WTC11 (cell line): ENCODE data around the gene DCLRE1A. TPM values are rescaled to one million over a fixed set of nuclear protein-coding genes. Genes with fewer than 3 reads are reported as not detected.

Experiments
- ATAC-seq: fragments of 200-7000 bp; cut with Tn5 transposase; 2 replicates; pipeline ENCODE4 v1.10.0; 2021; ENCODE audit warnings: mild to moderate bottlenecking, moderate library complexity
- CTCF ChIA-PET: fragments of 300-600 bp; sonication (Branson Sonifier 250); formaldehyde crosslinking; loops from one replicate; lab custom pipeline; 2021; ENCODE audit warnings: antibody characterized with exemption; lab: Charles Lee
- POLR2A ChIA-PET: fragments of 350-600 bp; sonication (Branson Sonifier 250); formaldehyde crosslinking; loops from one replicate; lab custom pipeline; 2021; ENCODE audit warnings: antibody characterized with exemption; lab: Charles Lee
- DNase-seq: peaks from one replicate; pipeline ENCODE4 v3.0.0; 2021; ENCODE audit warnings: low spot score
- H3K27ac Mint-ChIP-seq: 2 replicates; pipeline ENCODE4 v1.8.0; 2021; ENCODE audit warnings: mixed read lengths
- H3K27me3 Mint-ChIP-seq: 2 replicates; pipeline ENCODE4 v1.8.0; 2021; ENCODE audit warnings: low read depth, mild to moderate bottlenecking, moderate library complexity, mixed read lengths
- H3K36me3 Mint-ChIP-seq: 2 replicates; pipeline ENCODE4 v1.8.0; 2021; ENCODE audit warnings: mixed read lengths
- H3K4me1 Mint-ChIP-seq: 2 replicates; pipeline ENCODE4 v1.8.0; 2022; ENCODE audit warnings: mixed read lengths
- H3K4me3 Mint-ChIP-seq: 2 replicates; pipeline ENCODE4 v1.8.0; 2021; ENCODE audit warnings: mild to moderate bottlenecking, moderate library complexity, mixed read lengths
- H3K9me3 Mint-ChIP-seq: 2 replicates; pipeline ENCODE4 v1.8.0; 2021; ENCODE audit warnings: mixed read lengths
- ATF1 ChIP-seq: sonication (generic); formaldehyde crosslinking; IDR thresholded peaks from 2 replicates; pipeline ENCODE4 v1.8.1; 2023; ENCODE audit warnings: mild to moderate bottlenecking, moderate library complexity, missing genetic modification reagents
- GABPB1 ChIP-seq: sonication (generic); formaldehyde crosslinking; IDR thresholded peaks from 2 replicates; pipeline ENCODE4 v1.8.1; 2023; ENCODE audit warnings: mild to moderate bottlenecking, missing genetic modification reagents
- GTF2I ChIP-seq: fragments of 250-450 bp; sonication (Bioruptor Pico); conservative IDR thresholded peaks from 2 replicates; pipeline ENCODE4 v1.4.0; 2021; ENCODE audit warnings: mild to moderate bottlenecking
- JUN ChIP-seq: sonication (generic); formaldehyde crosslinking; IDR thresholded peaks from 2 replicates; pipeline ENCODE4 v1.8.0; 2023; ENCODE audit warnings: mild to moderate bottlenecking, missing genetic modification reagents
- NFATC4 ChIP-seq: fragments of 250-450 bp; sonication (Bioruptor Pico); IDR thresholded peaks from 2 replicates; pipeline ENCODE4 v1.9.0; 2021; ENCODE audit warnings: mild to moderate bottlenecking
- NR2C2 ChIP-seq: sonication (generic); formaldehyde crosslinking; IDR thresholded peaks from 2 replicates; pipeline ENCODE4 v1.8.0; 2022; ENCODE audit warnings: mild to moderate bottlenecking, missing genetic modification reagents
- SMAD3 ChIP-seq: sonication (generic); formaldehyde crosslinking; IDR thresholded peaks from 2 replicates; pipeline ENCODE4 v1.8.0; 2022; ENCODE audit warnings: missing genetic modification reagents, mild to moderate bottlenecking, borderline replicate concordance
- SMAD4 ChIP-seq: sonication (generic); formaldehyde crosslinking; IDR thresholded peaks from 2 replicates; pipeline ENCODE4 v1.8.0; 2022; ENCODE audit warnings: mild to moderate bottlenecking, missing genetic modification reagents
- TP53 ChIP-seq: sonication (generic); formaldehyde crosslinking; IDR thresholded peaks from 2 replicates; pipeline ENCODE4 v1.8.1; 2023; ENCODE audit warnings: mild to moderate bottlenecking, missing genetic modification reagents
- ZNF138 ChIP-seq: sonication (generic); formaldehyde crosslinking; conservative IDR thresholded peaks from 2 replicates; pipeline ENCODE4 v1.8.1; 2022; ENCODE audit warnings: mild to moderate bottlenecking, moderate library complexity, missing genetic modification reagents
- ZNF219 ChIP-seq: sonication (generic); formaldehyde crosslinking; IDR thresholded peaks from 2 replicates; pipeline ENCODE4 v1.8.0; 2023; ENCODE audit warnings: missing genetic modification reagents, mild to moderate bottlenecking, borderline replicate concordance
- ZNF423 ChIP-seq: fragments of 250-450 bp; sonication (Bioruptor Pico); IDR thresholded peaks from 2 replicates; pipeline ENCODE4 v2.1.2; 2022; ENCODE audit warnings: mild to moderate bottlenecking, moderate library complexity
- total RNA-seq: library from RNA; stranded (reverse); gene quantifications from 3 replicates; pipeline ENCODE4 v1.2.3, GENCODE V29; 2021
- TF ChIP-seq, protein P1 (sequence below): sonication (generic); formaldehyde crosslinking; IDR thresholded peaks from 2 replicates; pipeline ENCODE4 v1.8.1; 2023; ENCODE audit warnings: mild to moderate bottlenecking, missing genetic modification reagents
- TF ChIP-seq, protein P2 (sequence below): sonication (generic); formaldehyde crosslinking; IDR thresholded peaks from 2 replicates; pipeline ENCODE4 v1.8.1; 2023; ENCODE audit warnings: mild to moderate bottlenecking, missing genetic modification reagents, borderline replicate concordance
- TF ChIP-seq, protein P3 (sequence below): sonication (generic); formaldehyde crosslinking; IDR thresholded peaks from 2 replicates; pipeline ENCODE4 v1.8.1; 2022; ENCODE audit warnings: mild to moderate bottlenecking, missing genetic modification reagents, moderate library complexity, borderline replicate concordance
- TF ChIP-seq, protein P4 (sequence below): fragments of 250-450 bp; sonication (Bioruptor Pico); IDR thresholded peaks from 2 replicates; pipeline ENCODE4 v1.9.0; 2021; ENCODE audit warnings: mild to moderate bottlenecking
- TF ChIP-seq, protein P5 (sequence below): fragments of 250-450 bp; sonication (Bioruptor Pico); IDR thresholded peaks from 2 replicates; pipeline ENCODE4 v1.9.0; 2021; ENCODE audit warnings: moderate library complexity, mild to moderate bottlenecking, inconsistent platforms, borderline replicate concordance

Gene DCLRE1A
- total RNA-seq, 1 experiment from 2014 or later, result 11.3 TPM

DNA sequence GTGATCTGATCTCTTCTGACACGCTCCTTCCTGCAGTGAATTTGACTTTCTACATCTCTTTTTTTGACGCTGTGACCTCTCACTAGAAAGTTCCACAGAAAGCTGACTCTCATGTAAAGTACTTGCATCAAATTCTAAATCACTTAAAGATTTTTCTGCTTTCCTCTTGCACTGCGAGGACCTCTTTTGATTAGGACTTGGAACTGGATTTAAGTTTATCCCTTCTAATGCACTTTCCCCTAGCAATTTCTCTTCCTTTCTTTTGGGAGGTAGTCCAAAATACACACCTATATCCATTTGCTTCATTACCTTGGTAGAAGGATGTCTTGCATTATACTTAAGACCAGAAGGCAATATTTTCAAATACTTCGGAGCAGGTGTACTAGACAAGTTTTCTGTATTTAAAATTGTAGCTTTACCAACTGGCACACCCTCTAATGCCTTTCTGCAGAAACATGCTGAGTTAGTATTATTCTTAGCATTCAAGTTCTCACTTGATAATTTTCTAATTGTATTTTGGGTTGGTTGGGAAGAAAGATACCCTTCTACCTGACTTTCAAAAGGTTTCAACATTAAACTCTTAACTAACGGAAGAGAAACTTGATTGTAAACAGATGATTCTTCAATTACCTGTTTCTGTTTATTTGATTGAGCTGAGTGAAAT is 4.6 kb downstream of the DCLRE1A start:
- no peak for DNase-seq
- ChIA-PET POLR2A (interaction anchor here (0.5 kb wide), 1 partner anchor 1393 kb away, joined by 4 read pairs; no protein-coding TSS in a partner anchor), CTCF (interaction anchor here (1.3 kb wide), 1 partner anchor 22 kb away, joined by 3 read pairs; no protein-coding TSS in a partner anchor)
- no peaks in the 10 kb centered on the region for H3K9me3 Mint-ChIP-seq
- TF ChIP-seq ATF1, result no peak
- TF ChIP-seq, protein P1, sequence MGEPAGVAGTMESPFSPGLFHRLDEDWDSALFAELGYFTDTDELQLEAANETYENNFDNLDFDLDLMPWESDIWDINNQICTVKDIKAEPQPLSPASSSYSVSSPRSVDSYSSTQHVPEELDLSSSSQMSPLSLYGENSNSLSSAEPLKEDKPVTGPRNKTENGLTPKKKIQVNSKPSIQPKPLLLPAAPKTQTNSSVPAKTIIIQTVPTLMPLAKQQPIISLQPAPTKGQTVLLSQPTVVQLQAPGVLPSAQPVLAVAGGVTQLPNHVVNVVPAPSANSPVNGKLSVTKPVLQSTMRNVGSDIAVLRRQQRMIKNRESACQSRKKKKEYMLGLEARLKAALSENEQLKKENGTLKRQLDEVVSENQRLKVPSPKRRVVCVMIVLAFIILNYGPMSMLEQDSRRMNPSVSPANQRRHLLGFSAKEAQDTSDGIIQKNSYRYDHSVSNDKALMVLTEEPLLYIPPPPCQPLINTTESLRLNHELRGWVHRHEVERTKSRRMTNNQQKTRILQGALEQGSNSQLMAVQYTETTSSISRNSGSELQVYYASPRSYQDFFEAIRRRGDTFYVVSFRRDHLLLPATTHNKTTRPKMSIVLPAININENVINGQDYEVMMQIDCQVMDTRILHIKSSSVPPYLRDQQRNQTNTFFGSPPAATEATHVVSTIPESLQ, result no peak
- TF ChIP-seq SMAD3 (CRISPR knock-in tag), result no peak
- TF ChIP-seq ZNF138, result no peak
- TF ChIP-seq ZNF423, result no peak
- no peak for TF ChIP-seq GABPB1 (CRISPR knock-in tag)
- TF ChIP-seq, protein P2, sequence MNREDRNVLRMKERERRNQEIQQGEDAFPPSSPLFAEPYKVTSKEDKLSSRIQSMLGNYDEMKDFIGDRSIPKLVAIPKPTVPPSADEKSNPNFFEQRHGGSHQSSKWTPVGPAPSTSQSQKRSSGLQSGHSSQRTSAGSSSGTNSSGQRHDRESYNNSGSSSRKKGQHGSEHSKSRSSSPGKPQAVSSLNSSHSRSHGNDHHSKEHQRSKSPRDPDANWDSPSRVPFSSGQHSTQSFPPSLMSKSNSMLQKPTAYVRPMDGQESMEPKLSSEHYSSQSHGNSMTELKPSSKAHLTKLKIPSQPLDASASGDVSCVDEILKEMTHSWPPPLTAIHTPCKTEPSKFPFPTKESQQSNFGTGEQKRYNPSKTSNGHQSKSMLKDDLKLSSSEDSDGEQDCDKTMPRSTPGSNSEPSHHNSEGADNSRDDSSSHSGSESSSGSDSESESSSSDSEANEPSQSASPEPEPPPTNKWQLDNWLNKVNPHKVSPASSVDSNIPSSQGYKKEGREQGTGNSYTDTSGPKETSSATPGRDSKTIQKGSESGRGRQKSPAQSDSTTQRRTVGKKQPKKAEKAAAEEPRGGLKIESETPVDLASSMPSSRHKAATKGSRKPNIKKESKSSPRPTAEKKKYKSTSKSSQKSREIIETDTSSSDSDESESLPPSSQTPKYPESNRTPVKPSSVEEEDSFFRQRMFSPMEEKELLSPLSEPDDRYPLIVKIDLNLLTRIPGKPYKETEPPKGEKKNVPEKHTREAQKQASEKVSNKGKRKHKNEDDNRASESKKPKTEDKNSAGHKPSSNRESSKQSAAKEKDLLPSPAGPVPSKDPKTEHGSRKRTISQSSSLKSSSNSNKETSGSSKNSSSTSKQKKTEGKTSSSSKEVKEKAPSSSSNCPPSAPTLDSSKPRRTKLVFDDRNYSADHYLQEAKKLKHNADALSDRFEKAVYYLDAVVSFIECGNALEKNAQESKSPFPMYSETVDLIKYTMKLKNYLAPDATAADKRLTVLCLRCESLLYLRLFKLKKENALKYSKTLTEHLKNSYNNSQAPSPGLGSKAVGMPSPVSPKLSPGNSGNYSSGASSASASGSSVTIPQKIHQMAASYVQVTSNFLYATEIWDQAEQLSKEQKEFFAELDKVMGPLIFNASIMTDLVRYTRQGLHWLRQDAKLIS (CRISPR knock-in tag), result no peak
- TF ChIP-seq ZNF219 (CRISPR knock-in tag), result no peak
- TF ChIP-seq JUN (CRISPR knock-in tag), result no peak
- TF ChIP-seq GTF2I (CRISPR knock-in tag), result no peak
- no peak for TF ChIP-seq TP53 (CRISPR knock-in tag)
- TF ChIP-seq, protein P3, sequence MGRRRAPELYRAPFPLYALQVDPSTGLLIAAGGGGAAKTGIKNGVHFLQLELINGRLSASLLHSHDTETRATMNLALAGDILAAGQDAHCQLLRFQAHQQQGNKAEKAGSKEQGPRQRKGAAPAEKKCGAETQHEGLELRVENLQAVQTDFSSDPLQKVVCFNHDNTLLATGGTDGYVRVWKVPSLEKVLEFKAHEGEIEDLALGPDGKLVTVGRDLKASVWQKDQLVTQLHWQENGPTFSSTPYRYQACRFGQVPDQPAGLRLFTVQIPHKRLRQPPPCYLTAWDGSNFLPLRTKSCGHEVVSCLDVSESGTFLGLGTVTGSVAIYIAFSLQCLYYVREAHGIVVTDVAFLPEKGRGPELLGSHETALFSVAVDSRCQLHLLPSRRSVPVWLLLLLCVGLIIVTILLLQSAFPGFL (CRISPR knock-in tag), result no peak
- no peak for TF ChIP-seq NFATC4 (CRISPR knock-in tag)
- TF ChIP-seq SMAD4 (CRISPR knock-in tag), result no peak
- TF ChIP-seq, protein P4, sequence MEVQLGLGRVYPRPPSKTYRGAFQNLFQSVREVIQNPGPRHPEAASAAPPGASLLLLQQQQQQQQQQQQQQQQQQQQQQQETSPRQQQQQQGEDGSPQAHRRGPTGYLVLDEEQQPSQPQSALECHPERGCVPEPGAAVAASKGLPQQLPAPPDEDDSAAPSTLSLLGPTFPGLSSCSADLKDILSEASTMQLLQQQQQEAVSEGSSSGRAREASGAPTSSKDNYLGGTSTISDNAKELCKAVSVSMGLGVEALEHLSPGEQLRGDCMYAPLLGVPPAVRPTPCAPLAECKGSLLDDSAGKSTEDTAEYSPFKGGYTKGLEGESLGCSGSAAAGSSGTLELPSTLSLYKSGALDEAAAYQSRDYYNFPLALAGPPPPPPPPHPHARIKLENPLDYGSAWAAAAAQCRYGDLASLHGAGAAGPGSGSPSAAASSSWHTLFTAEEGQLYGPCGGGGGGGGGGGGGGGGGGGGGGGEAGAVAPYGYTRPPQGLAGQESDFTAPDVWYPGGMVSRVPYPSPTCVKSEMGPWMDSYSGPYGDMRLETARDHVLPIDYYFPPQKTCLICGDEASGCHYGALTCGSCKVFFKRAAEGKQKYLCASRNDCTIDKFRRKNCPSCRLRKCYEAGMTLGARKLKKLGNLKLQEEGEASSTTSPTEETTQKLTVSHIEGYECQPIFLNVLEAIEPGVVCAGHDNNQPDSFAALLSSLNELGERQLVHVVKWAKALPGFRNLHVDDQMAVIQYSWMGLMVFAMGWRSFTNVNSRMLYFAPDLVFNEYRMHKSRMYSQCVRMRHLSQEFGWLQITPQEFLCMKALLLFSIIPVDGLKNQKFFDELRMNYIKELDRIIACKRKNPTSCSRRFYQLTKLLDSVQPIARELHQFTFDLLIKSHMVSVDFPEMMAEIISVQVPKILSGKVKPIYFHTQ (CRISPR knock-in tag), result no peak
- no peak for TF ChIP-seq NR2C2
- TF ChIP-seq, protein P5, sequence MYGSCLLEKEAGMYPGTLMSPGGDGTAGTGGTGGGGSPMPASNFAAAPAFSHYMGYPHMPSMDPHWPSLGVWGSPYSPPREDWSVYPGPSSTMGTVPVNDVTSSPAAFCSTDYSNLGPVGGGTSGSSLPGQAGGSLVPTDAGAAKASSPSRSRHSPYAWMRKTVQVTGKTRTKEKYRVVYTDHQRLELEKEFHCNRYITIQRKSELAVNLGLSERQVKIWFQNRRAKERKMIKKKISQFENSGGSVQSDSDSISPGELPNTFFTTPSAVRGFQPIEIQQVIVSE (CRISPR knock-in tag), result no peak
- TF ChIP-seq, all 79 proteins: peak for 0
- Mint-ChIP-seq H3K36me3 (peaks cover 15% of the 10 kb centered on the region; the same call in 1 of the 2 replicates), H3K4me3 (no peak overlapping the region), H3K27ac (no peak overlapping the region), H3K27me3 (no peaks in the 10 kb centered on the region), H3K4me1 (peaks cover 28% of the 10 kb centered on the region)
- no peak for ATAC-seq
